ENCODE results near the gene SF1.

The SF1 gene

GRCh38 chr11:64723907-64724862 is 54.2 kb downstream of the SF1 start:
- no peak for DNase-seq (ENCODE audit: low spot score)

GRCh38 chr11:64723117-64723906 is 55.0 kb downstream of the SF1 start, which contains the start of gene NRXN2:
TSS of gene NRXN2 (minus strand) at chr11:64723197. CDS start at chr11:64713699, 9,498 bp downstream.
- DNase-seq (ENCODE audit: low spot score) = peak; percentile 95

GRCh38 chr11:64722141-64723065 is 55.9 kb downstream of the SF1 start:
- DNase-seq (ENCODE audit: low spot score) = no peak

- DNase-seq (ENCODE audit: low spot score) = no peak
Observed at GRCh38 chr11:64721359-64721699, 57.0 kb downstream of the SF1 start.

GRCh38 chr11:64720640-64721358 is 57.5 kb downstream of the SF1 start:
- no peak for DNase-seq (ENCODE audit: low spot score)

- no peak for DNase-seq (ENCODE audit: low spot score)
Observed at GRCh38 chr11:64720167-64720566, 58.2 kb downstream of the SF1 start.

- DNase-seq (ENCODE audit: low spot score) = no peak
Observed at GRCh38 chr11:64719406-64719805, 58.9 kb downstream of the SF1 start.

- no peak for DNase-seq (ENCODE audit: low spot score)
Observed at GRCh38 chr11:64718780-64719124, 59.6 kb downstream of the SF1 start.

GRCh38 chr11:64718084-64718779 is 60.1 kb downstream of the SF1 start:
- no peak for DNase-seq (ENCODE audit: low spot score)

GRCh38 chr11:64717268-64717578 is 61.1 kb downstream of the SF1 start:
- DNase-seq (ENCODE audit: low spot score) = no peak

- DNase-seq (ENCODE audit: low spot score) = no peak
Observed at GRCh38 chr11:64716473-64717267, 61.7 kb downstream of the SF1 start.

- no peak for DNase-seq (ENCODE audit: low spot score)
Observed at GRCh38 chr11:64715756-64716472, 62.4 kb downstream of the SF1 start.

GRCh38 chr11:64715110-64715509 is 63.2 kb downstream of the SF1 start:
- no peak for DNase-seq (ENCODE audit: low spot score)

- no peak for DNase-seq (ENCODE audit: low spot score)
Observed at GRCh38 chr11:64714666-64715065, 63.7 kb downstream of the SF1 start.

All from HuH-7.5 (cell line).